Prostate gland (tissue), 2 donors: ENCODE data around the gene CTSD. TPM values are rescaled to one million over a fixed set of nuclear protein-coding genes. Genes with fewer than 3 reads are reported as not detected.

Experiments used
- DNase-seq: peaks from one replicate; pipeline ENCODE4 v3.0.0-alpha.2; 2019; ENCODE audit warnings: low spot score
- H3K27ac ChIP-seq, 2 donors: fragments of 200-600 bp; sonication (generic); 2 replicates each; pipeline ENCODE4 v1.5.1; 2017 to 2019
- H3K27me3 ChIP-seq: fragments of 200-600 bp; sonication (generic); replicated peaks from 2 replicates; pipeline ENCODE4 v1.5.1; 2019; ENCODE audit not compliant: insufficient read depth
- H3K36me3 ChIP-seq, 2 donors: fragments of 200-600 bp; sonication (generic); 1 replicate in 1 of 2; 2 replicates in 1 of 2; pipeline versions ENCODE4 v1.5.1 to v1.8.1; 2017 to 2019
- H3K4me1 ChIP-seq: fragments of 200-600 bp; sonication (generic); replicated peaks from 2 replicates; pipeline ENCODE4 v1.5.1; 2019
- H3K4me3 ChIP-seq, 2 donors: fragments of 200-600 bp; sonication (generic); 2 replicates each; pipeline ENCODE4 v1.5.1; 2017 to 2019
- H3K9me3 ChIP-seq: fragments of 200-600 bp; sonication (generic); 2 replicates; pipeline ENCODE4 v1.5.1; 2017
- CTCF ChIP-seq, 4 experiments: fragments of 200-600 bp in 2 of 4; fragments of 450-650 bp in 2 of 4; sonication (generic) in 2 of 4; IDR thresholded peaks; 1 replicate in 3 of 4; 2 replicates in 1 of 4; pipeline ENCODE4 v1.5.1; 2016 to 2019; ENCODE audit warnings: antibody characterized with exemption in 4 of 4, mild to moderate bottlenecking in 2 of 4, moderate library complexity in 2 of 4
- POLR2A ChIP-seq: fragments of 450-650 bp; IDR thresholded peaks from one replicate; pipeline ENCODE4 v1.6.1; 2016; ENCODE audit warnings: antibody characterized with exemption, mild to moderate bottlenecking
- POLR2AphosphoS5 ChIP-seq: sonication (generic); formaldehyde crosslinking; IDR thresholded peaks from one replicate; pipeline ENCODE4 v1.6.1; 2017; ENCODE audit warnings: antibody characterized with exemption
- WGBS: methylation state at CpG from one replicate; pipeline ENCODE4 v1.1.5; 2018; 5-methylcytosine and 5-hydroxymethylcytosine counted together
- intact Hi-C: fragments of 100-400 bp; cut with DNase I; formaldehyde crosslinking; loops from one replicate; pipeline ENCODE4 v1.14.2; 2022
- total RNA-seq, 2 donors: library from RNA; depleted of rRNA; stranded (reverse); fragments of >200 nt; gene quantifications; one replicate each; pipeline ENCODE4 v1.1.0, GENCODE V29; 2016

CTSD gene
- total RNA-seq, 2 donors from 2014 or later, result 497 to 983 TPM

DNA sequence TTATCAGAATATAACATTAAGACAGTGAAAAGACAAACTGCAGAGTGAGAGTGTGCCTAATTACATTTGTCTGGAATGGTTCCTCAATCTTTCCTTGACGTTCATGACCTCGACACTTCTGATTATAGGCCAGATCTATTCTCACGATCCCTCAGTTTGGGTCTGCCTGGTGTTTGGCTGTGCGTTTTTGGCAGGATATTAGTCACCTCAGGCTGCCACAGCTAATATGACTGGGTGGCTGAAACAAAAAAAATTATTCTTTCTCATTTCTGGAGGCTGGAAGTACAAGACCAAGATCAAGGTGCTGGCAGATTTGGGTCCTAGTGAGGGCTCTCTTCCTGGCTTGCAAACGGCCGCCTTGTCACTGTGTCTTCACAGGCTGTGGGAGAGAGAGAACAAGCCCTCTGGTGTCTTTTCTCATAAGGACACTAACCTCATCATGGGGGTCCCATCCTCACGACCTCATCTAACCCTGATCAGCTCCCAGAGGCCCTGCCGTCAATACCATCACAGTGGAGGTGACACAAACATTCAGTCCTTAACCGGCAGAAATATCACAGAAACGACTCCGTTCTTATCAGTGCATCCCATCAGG lies 36.5 kb downstream of the CTSD start:
- DNase-seq, result no peak
- 59% methylated on average over 11 of the region's 11 CpGs for WGBS
- intact Hi-C loops, result no loop called here
- H3K27me3 ChIP-seq, result peaks cover 3% of the 10 kb centered on the region
- no peak overlapping the region for H3K4me3 ChIP-seq
- no peaks in the 10 kb centered on the region for H3K36me3 ChIP-seq
- no peak overlapping the region for H3K27ac ChIP-seq
- H3K4me1 ChIP-seq, result no peaks in the 10 kb centered on the region
- TF ChIP-seq POLR2A (no peak), POLR2AphosphoS5 (no peak), CTCF (IDR thresholded peaks at IDR 0.05) (no peak)
- no peaks in the 10 kb centered on the region for H3K9me3 ChIP-seq

GRCh38 chr11:1719781-1720180 lies 43.9 kb downstream of the CTSD start:
- 64% methylated on average over 8 of the region's 8 CpGs for WGBS
- intact Hi-C loops, result no loop called here
- TF ChIP-seq CTCF (IDR thresholded peaks at IDR 0.05) (no peak), POLR2AphosphoS5 (no peak), POLR2A (no peak)
- Histone ChIP-seq H3K27me3 (no peaks in the 10 kb centered on the region), H3K4me1 (no peaks in the 10 kb centered on the region), H3K36me3 (no peaks in the 10 kb centered on the region), H3K4me3 (no peak overlapping the region), H3K9me3 (no peaks in the 10 kb centered on the region), H3K27ac (no peak overlapping the region)
- no peak for DNase-seq

GRCh38 chr11:1718326-1718725 lies 45.4 kb downstream of the CTSD start:
- Histone ChIP-seq H3K4me1 (no peaks in the 10 kb centered on the region), H3K4me3 (no peak overlapping the region), H3K27ac (no peak overlapping the region), H3K9me3 (no peaks in the 10 kb centered on the region), H3K27me3 (no peaks in the 10 kb centered on the region), H3K36me3 (no peaks in the 10 kb centered on the region)
- WGBS, result 88% methylated on average over 15 of the region's 15 CpGs
- intact Hi-C loops, result no loop called here
- no peak for DNase-seq
- TF ChIP-seq POLR2AphosphoS5, result no peak
- TF ChIP-seq CTCF (IDR thresholded peaks at IDR 0.05), result no peak
- TF ChIP-seq POLR2A, result no peak

GRCh38 chr11:1717745-1718144 lies 46.0 kb downstream of the CTSD start:
- H3K36me3 ChIP-seq, result no peaks in the 10 kb centered on the region
- H3K9me3 ChIP-seq, result no peaks in the 10 kb centered on the region
- no peaks in the 10 kb centered on the region for H3K27me3 ChIP-seq
- H3K4me3 ChIP-seq, result no peak overlapping the region
- intact Hi-C loops, result no loop called here
- no peak overlapping the region for H3K27ac ChIP-seq
- TF ChIP-seq CTCF (IDR thresholded peaks at IDR 0.05) (no peak), POLR2A (no peak), POLR2AphosphoS5 (peak; percentile 42)
- no peaks in the 10 kb centered on the region for H3K4me1 ChIP-seq
- WGBS, result 47% methylated on average over 8 of the region's 8 CpGs
- no peak for DNase-seq
